Measurements from ENCODE around the gene MS4A3. TPM values are rescaled to one million over a fixed set of nuclear protein-coding genes. Genes with fewer than 3 reads are reported as not detected.
"Not testable (repeated sequence)": the region's sequence is repeated elsewhere in the genome, so short reads cannot be mapped to it uniquely, and the experiment has no call there.

MS4A3 gene
- total RNA-seq, 1 experiment from 2014 or later, result not detected

- Histone ChIP-seq H3K9ac (ENCODE audit: low read length) (no peak overlapping the region), H3K4me2 (ENCODE audit: low read depth, low read length, poor library complexity, severe bottlenecking) (no peak overlapping the region), H3K79me2 (ENCODE audit: low read length) (no peaks in the 10 kb centered on the region), H4K20me1 (ENCODE audit: insufficient read depth, low read depth, low read length) (no peaks in the 10 kb centered on the region), H2AFZ (ENCODE audit: low read length) (no peak overlapping the region), H3K27me3 (ENCODE audit: low read length) (no peaks in the 10 kb centered on the region), H3K36me3 (ENCODE audit: insufficient read depth, low read length) (no peaks in the 10 kb centered on the region), H3K4me3 (ENCODE audit: low read length) (no peak overlapping the region), H3K27ac (ENCODE audit: low read length) (no peak overlapping the region), H3K9me2 (replicated peaks; ENCODE audit: insufficient read depth, low read length) (no peaks in the 10 kb centered on the region), H3K9me3 (ENCODE audit: low read length) (no peaks in the 10 kb centered on the region), H3K4me1 (ENCODE audit: low read length) (no peaks in the 10 kb centered on the region)
- no peak for DNase-seq
These were observed 2.6 kb downstream of the MS4A3 start for GRCh38 chr11:60059052-60059451.

DNA sequence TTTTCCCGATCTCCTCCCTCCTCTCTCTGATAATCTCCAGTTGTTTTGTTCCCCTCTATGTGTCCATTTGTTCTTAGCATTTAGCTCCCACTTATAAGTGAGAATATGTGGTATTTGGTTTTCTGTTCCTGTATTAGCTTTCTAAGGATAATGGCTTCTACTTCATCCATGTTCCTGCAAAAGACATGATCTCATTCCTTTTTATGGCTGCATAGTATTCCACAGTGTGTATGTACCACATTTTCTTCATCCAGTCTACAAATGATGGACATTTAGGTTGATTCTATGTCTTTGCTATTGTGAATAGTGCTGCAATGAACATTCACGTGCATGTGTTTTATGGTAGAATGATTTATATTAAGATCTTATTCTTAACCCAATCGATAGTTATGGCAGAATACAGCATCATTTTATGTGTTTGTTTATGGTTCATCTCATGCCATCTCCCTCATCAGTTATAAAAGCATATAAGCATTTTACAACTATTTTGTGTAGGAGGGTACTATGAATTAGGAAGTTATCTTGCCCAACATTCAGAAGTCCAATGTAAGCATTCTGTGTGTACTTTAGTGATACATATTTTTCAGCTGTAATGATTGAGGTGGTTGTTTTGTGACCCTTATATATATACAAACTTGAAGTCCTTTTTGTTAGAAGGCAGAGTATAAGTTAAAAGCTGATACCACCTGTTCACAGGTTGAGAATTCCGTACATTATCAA, 3.2 kb downstream of the MS4A3 start:
- H2AFZ ChIP-seq (ENCODE audit: low read length), result no peak overlapping the region

GRCh38 chr11:60064111-60064510, 7.6 kb downstream of the MS4A3 start:
- no peak overlapping the region for H2AFZ ChIP-seq (ENCODE audit: low read length)
- no peaks in the 10 kb centered on the region for H3K9me2 ChIP-seq (replicated peaks; ENCODE audit: insufficient read depth, low read length)
- no peaks in the 10 kb centered on the region for H3K79me2 ChIP-seq (ENCODE audit: low read length)
- no peaks in the 10 kb centered on the region for H3K36me3 ChIP-seq (ENCODE audit: insufficient read depth, low read length)
- no peaks in the 10 kb centered on the region for H3K4me1 ChIP-seq (ENCODE audit: low read length)
- no peaks in the 10 kb centered on the region for H3K9me3 ChIP-seq (ENCODE audit: low read length)
- no peak overlapping the region for H3K4me2 ChIP-seq (ENCODE audit: low read depth, low read length, poor library complexity, severe bottlenecking)
- H3K27me3 ChIP-seq (ENCODE audit: low read length), result no peaks in the 10 kb centered on the region
- H4K20me1 ChIP-seq (ENCODE audit: insufficient read depth, low read depth, low read length), result no peaks in the 10 kb centered on the region
- no peak overlapping the region for H3K27ac ChIP-seq (ENCODE audit: low read length)
- DNase-seq, result no peak
- no peak overlapping the region for H3K9ac ChIP-seq (ENCODE audit: low read length)
- H3K4me3 ChIP-seq (ENCODE audit: low read length), result no peak overlapping the region

More for the DNA sequence above, 3.2 kb downstream of the MS4A3 start:
- Histone ChIP-seq H3K4me2 (ENCODE audit: low read depth, low read length, poor library complexity, severe bottlenecking) (no peak overlapping the region), H4K20me1 (ENCODE audit: insufficient read depth, low read depth, low read length) (no peaks in the 10 kb centered on the region), H3K9ac (ENCODE audit: low read length) (no peak overlapping the region), H3K4me3 (ENCODE audit: low read length) (no peak overlapping the region), H3K9me3 (ENCODE audit: low read length) (no peaks in the 10 kb centered on the region), H3K4me1 (ENCODE audit: low read length) (no peaks in the 10 kb centered on the region), H3K27ac (ENCODE audit: low read length) (no peak overlapping the region), H3K79me2 (ENCODE audit: low read length) (no peaks in the 10 kb centered on the region), H3K36me3 (ENCODE audit: insufficient read depth, low read length) (no peaks in the 10 kb centered on the region), H3K9me2 (replicated peaks; ENCODE audit: insufficient read depth, low read length) (no peaks in the 10 kb centered on the region), H3K27me3 (ENCODE audit: low read length) (no peaks in the 10 kb centered on the region)
- no peak for DNase-seq

- Histone ChIP-seq H3K27me3 (ENCODE audit: low read length) (no peaks in the 10 kb centered on the region), H3K9me2 (replicated peaks; ENCODE audit: insufficient read depth, low read length) (no peaks in the 10 kb centered on the region), H2AFZ (ENCODE audit: low read length) (no peak overlapping the region), H3K9ac (ENCODE audit: low read length) (no peak overlapping the region), H3K9me3 (ENCODE audit: low read length) (no peaks in the 10 kb centered on the region), H3K36me3 (ENCODE audit: insufficient read depth, low read length) (no peaks in the 10 kb centered on the region), H3K4me3 (ENCODE audit: low read length) (no peak overlapping the region), H3K79me2 (ENCODE audit: low read length) (no peaks in the 10 kb centered on the region), H4K20me1 (ENCODE audit: insufficient read depth, low read depth, low read length) (no peaks in the 10 kb centered on the region), H3K4me1 (ENCODE audit: low read length) (no peaks in the 10 kb centered on the region), H3K4me2 (ENCODE audit: low read depth, low read length, poor library complexity, severe bottlenecking) (no peak overlapping the region), H3K27ac (ENCODE audit: low read length) (no peak overlapping the region)
- DNase-seq, result no peak
These were observed 9.3 kb downstream of the MS4A3 start for GRCh38 chr11:60065801-60066200.

- Histone ChIP-seq H3K4me3 (ENCODE audit: low read length) (no peak overlapping the region), H2AFZ (ENCODE audit: low read length) (no peak overlapping the region), H4K20me1 (ENCODE audit: insufficient read depth, low read depth, low read length) (no peaks in the 10 kb centered on the region), H3K4me2 (ENCODE audit: low read depth, low read length, poor library complexity, severe bottlenecking) (no peak overlapping the region), H3K9me2 (replicated peaks; ENCODE audit: insufficient read depth, low read length) (no peaks in the 10 kb centered on the region), H3K36me3 (ENCODE audit: insufficient read depth, low read length) (no peaks in the 10 kb centered on the region), H3K9ac (ENCODE audit: low read length) (no peak overlapping the region), H3K4me1 (ENCODE audit: low read length) (no peaks in the 10 kb centered on the region), H3K27me3 (ENCODE audit: low read length) (no peaks in the 10 kb centered on the region), H3K9me3 (ENCODE audit: low read length) (no peaks in the 10 kb centered on the region), H3K79me2 (ENCODE audit: low read length) (no peaks in the 10 kb centered on the region), H3K27ac (ENCODE audit: low read length) (no peak overlapping the region)
- no peak for DNase-seq
These were observed 13.0 kb downstream of the MS4A3 start for GRCh38 chr11:60069450-60069849.

- DNase-seq; H3K9ac ChIP-seq (ENCODE audit: low read length); H3K4me2 ChIP-seq (ENCODE audit: low read depth, low read length, poor library complexity, severe bottlenecking); H3K4me3 ChIP-seq (ENCODE audit: low read length); H3K4me1 ChIP-seq (ENCODE audit: low read length); H3K36me3 ChIP-seq (ENCODE audit: insufficient read depth, low read length); H3K9me2 ChIP-seq (replicated peaks; ENCODE audit: insufficient read depth, low read length); H4K20me1 ChIP-seq (ENCODE audit: insufficient read depth, low read depth, low read length); H3K79me2 ChIP-seq (ENCODE audit: low read length); H3K27me3 ChIP-seq (ENCODE audit: low read length); H3K9me3 ChIP-seq (ENCODE audit: low read length); H3K27ac ChIP-seq (ENCODE audit: low read length); H2AFZ ChIP-seq (ENCODE audit: low read length): not testable (repeated sequence)
These were observed 15.2 kb downstream of the MS4A3 start for GRCh38 chr11:60071644-60072043.

GRCh38 chr11:60077216-60077817, 20.9 kb downstream of the MS4A3 start:
- no peak overlapping the region for H3K4me2 ChIP-seq (ENCODE audit: low read depth, low read length, poor library complexity, severe bottlenecking)
- H2AFZ ChIP-seq (ENCODE audit: low read length), result no peak overlapping the region
- H3K79me2 ChIP-seq (ENCODE audit: low read length), result no peaks in the 10 kb centered on the region

GRCh38 chr11:60077981-60078380, 21.5 kb downstream of the MS4A3 start:
- Histone ChIP-seq H3K9ac (ENCODE audit: low read length) (no peak overlapping the region), H3K4me1 (ENCODE audit: low read length) (no peaks in the 10 kb centered on the region), H3K4me3 (ENCODE audit: low read length) (no peak overlapping the region), H3K79me2 (ENCODE audit: low read length) (no peaks in the 10 kb centered on the region), H3K9me2 (replicated peaks; ENCODE audit: insufficient read depth, low read length) (no peaks in the 10 kb centered on the region), H4K20me1 (ENCODE audit: insufficient read depth, low read depth, low read length) (no peaks in the 10 kb centered on the region), H3K36me3 (ENCODE audit: insufficient read depth, low read length) (no peaks in the 10 kb centered on the region), H3K27ac (ENCODE audit: low read length) (no peak overlapping the region), H3K4me2 (ENCODE audit: low read depth, low read length, poor library complexity, severe bottlenecking) (no peak overlapping the region), H3K9me3 (ENCODE audit: low read length) (no peaks in the 10 kb centered on the region), H3K27me3 (ENCODE audit: low read length) (no peaks in the 10 kb centered on the region), H2AFZ (ENCODE audit: low read length) (no peak overlapping the region)
- no peak for DNase-seq

More at GRCh38 chr11:60077216-60077817, 20.9 kb downstream of the MS4A3 start:
- Histone ChIP-seq H3K9me3 (ENCODE audit: low read length) (no peaks in the 10 kb centered on the region), H3K9ac (ENCODE audit: low read length) (no peak overlapping the region), H3K27ac (ENCODE audit: low read length) (no peak overlapping the region), H3K4me1 (ENCODE audit: low read length) (no peaks in the 10 kb centered on the region), H3K4me3 (ENCODE audit: low read length) (no peak overlapping the region), H3K27me3 (ENCODE audit: low read length) (no peaks in the 10 kb centered on the region), H4K20me1 (ENCODE audit: insufficient read depth, low read depth, low read length) (no peaks in the 10 kb centered on the region), H3K9me2 (replicated peaks; ENCODE audit: insufficient read depth, low read length) (no peaks in the 10 kb centered on the region), H3K36me3 (ENCODE audit: insufficient read depth, low read length) (no peaks in the 10 kb centered on the region)
- no peak for DNase-seq

All from Karpas-422 (cell line).